ACC112 (cell line): ENCODE measurements around the gene MON2.

Source experiments
- H2AFZ ChIP-seq: fragments of 200-600 bp; sonication (generic); one replicate; pipeline ENCODE4 v1.6.0; 2017; ENCODE audit warnings: antibody characterized with exemption, low read length; ENCODE audit not compliant: unreplicated experiment
- H3K27ac ChIP-seq: fragments of 200-600 bp; sonication (generic); 2 replicates; pipeline ENCODE4 v1.5.1; 2014; ENCODE audit warnings: low read depth, mild to moderate bottlenecking, antibody characterized with exemption, low read length, moderate library complexity
- H3K27me3 ChIP-seq: fragments of 200-600 bp; sonication (generic); 2 replicates; pipeline ENCODE4 v1.6.1; 2014; ENCODE audit warnings: mild to moderate bottlenecking, antibody characterized with exemption, low read length, moderate library complexity, mixed read lengths; ENCODE audit not compliant: insufficient read depth
- H3K36me3 ChIP-seq: fragments of 200-600 bp; sonication (generic); 2 replicates; pipeline ENCODE4 v1.6.1; 2016; ENCODE audit warnings: mild to moderate bottlenecking, antibody characterized with exemption, low read length, moderate library complexity, mixed read lengths; ENCODE audit not compliant: insufficient read depth
- H3K4me1 ChIP-seq: fragments of 200-600 bp; sonication (generic); one replicate; pipeline ENCODE4 v1.6.1; 2016; ENCODE audit warnings: low read length, mixed read lengths; ENCODE audit not compliant: insufficient read depth, unreplicated experiment, control insufficient read depth
- H3K4me3 ChIP-seq: fragments of 200-600 bp; sonication (generic); 2 replicates; pipeline ENCODE4 v1.5.1; 2014; ENCODE audit warnings: mild to moderate bottlenecking, low read depth, low read length
- H3K79me2 ChIP-seq: fragments of 200-600 bp; sonication (generic); one replicate; pipeline ENCODE4 v1.6.0; 2016; ENCODE audit warnings: low read length; ENCODE audit not compliant: control insufficient read depth, unreplicated experiment, insufficient read depth

MON2 gene

GRCh38 chr12:62605981-62606380 is 139.4 kb downstream of the MON2 start:
- Histone ChIP-seq H3K4me1 (peaks cover 38% of the 10 kb centered on the region), H3K4me3 (peak overlapping the region; percentile 87), H2AFZ (no peak overlapping the region), H3K27me3 (no peaks in the 10 kb centered on the region), H3K27ac (peak overlapping the region; percentile 97), H3K36me3 (peaks cover 13% of the 10 kb centered on the region; the same call in 1 of the 2 replicates), H3K79me2 (peaks cover 78% of the 10 kb centered on the region)

GRCh38 chr12:62606654-62607053 is 140.0 kb downstream of the MON2 start:
- Histone ChIP-seq H3K27ac (peak overlapping the region; percentile 97), H3K27me3 (no peaks in the 10 kb centered on the region), H2AFZ (no peak overlapping the region), H3K36me3 (peaks cover 13% of the 10 kb centered on the region; the same call in 1 of the 2 replicates), H3K79me2 (peaks cover 71% of the 10 kb centered on the region), H3K4me1 (peaks cover 31% of the 10 kb centered on the region), H3K4me3 (peak overlapping the region; percentile 87; the same call in 1 of the 2 replicates)

GRCh38 chr12:62613081-62613480 is 146.5 kb downstream of the MON2 start:
- Histone ChIP-seq H3K4me1 (peaks cover 7% of the 10 kb centered on the region), H3K27ac (no peak overlapping the region), H3K27me3 (no peaks in the 10 kb centered on the region), H2AFZ (no peak overlapping the region), H3K79me2 (peaks cover 13% of the 10 kb centered on the region), H3K4me3 (no peak overlapping the region), H3K36me3 (peaks cover 3% of the 10 kb centered on the region; the same call in 1 of the 2 replicates)

GRCh38 chr12:62618319-62618718 is 151.7 kb downstream of the MON2 start:
- Histone ChIP-seq H3K27me3 (no peaks in the 10 kb centered on the region), H3K4me3 (no peak overlapping the region), H3K79me2 (no peaks in the 10 kb centered on the region), H3K4me1 (no peaks in the 10 kb centered on the region), H3K27ac (no peak overlapping the region), H3K36me3 (no peaks in the 10 kb centered on the region), H2AFZ (no peak overlapping the region)

- Histone ChIP-seq H3K36me3 (no peaks in the 10 kb centered on the region), H3K27ac (no peak overlapping the region), H3K79me2 (no peaks in the 10 kb centered on the region), H3K27me3 (no peaks in the 10 kb centered on the region), H2AFZ (no peak overlapping the region), H3K4me3 (no peak overlapping the region), H3K4me1 (no peaks in the 10 kb centered on the region)
These were observed 152.3 kb downstream of the MON2 start for GRCh38 chr12:62618930-62619329.

- no peak overlapping the region for H3K4me3 ChIP-seq
- H3K36me3 ChIP-seq = no peaks in the 10 kb centered on the region
- no peak overlapping the region for H3K27ac ChIP-seq
- H3K27me3 ChIP-seq = no peaks in the 10 kb centered on the region
- H3K4me1 ChIP-seq = no peaks in the 10 kb centered on the region
- H2AFZ ChIP-seq = no peak overlapping the region
- no peaks in the 10 kb centered on the region for H3K79me2 ChIP-seq
These were observed 154.5 kb downstream of the MON2 start for GRCh38 chr12:62621101-62621638.

GRCh38 chr12:62622177-62622576 is 155.6 kb downstream of the MON2 start:
- H3K4me3 ChIP-seq = no peak overlapping the region
- no peaks in the 10 kb centered on the region for H3K27me3 ChIP-seq
- H3K4me1 ChIP-seq = no peaks in the 10 kb centered on the region
- no peak overlapping the region for H2AFZ ChIP-seq
- no peaks in the 10 kb centered on the region for H3K36me3 ChIP-seq
- no peak overlapping the region for H3K27ac ChIP-seq
- no peaks in the 10 kb centered on the region for H3K79me2 ChIP-seq

GRCh38 chr12:62625228-62625627 is 158.6 kb downstream of the MON2 start:
- no peaks in the 10 kb centered on the region for H3K4me1 ChIP-seq
- no peaks in the 10 kb centered on the region for H3K27me3 ChIP-seq
- H3K36me3 ChIP-seq = no peaks in the 10 kb centered on the region
- H3K4me3 ChIP-seq = no peak overlapping the region
- no peak overlapping the region for H2AFZ ChIP-seq
- H3K27ac ChIP-seq = peak overlapping the region; percentile 28; the same call in 1 of the 2 replicates
- no peaks in the 10 kb centered on the region for H3K79me2 ChIP-seq

GRCh38 chr12:62627181-62627580 is 160.6 kb downstream of the MON2 start:
- Histone ChIP-seq H3K4me3 (no peak overlapping the region), H3K27ac (no peak overlapping the region), H2AFZ (no peak overlapping the region), H3K4me1 (peaks cover 10% of the 10 kb centered on the region), H3K79me2 (no peaks in the 10 kb centered on the region), H3K36me3 (no peaks in the 10 kb centered on the region), H3K27me3 (no peaks in the 10 kb centered on the region)

GRCh38 chr12:62629413-62629812 is 162.8 kb downstream of the MON2 start:
- Histone ChIP-seq H3K27me3 (no peaks in the 10 kb centered on the region), H2AFZ (no peak overlapping the region), H3K36me3 (no peaks in the 10 kb centered on the region), H3K4me3 (no peak overlapping the region), H3K4me1 (peaks cover 18% of the 10 kb centered on the region), H3K27ac (no peak overlapping the region), H3K79me2 (no peaks in the 10 kb centered on the region)

- H3K27me3 ChIP-seq = no peaks in the 10 kb centered on the region
- peaks cover 18% of the 10 kb centered on the region for H3K4me1 ChIP-seq
- no peaks in the 10 kb centered on the region for H3K79me2 ChIP-seq
- no peak overlapping the region for H2AFZ ChIP-seq
- no peak overlapping the region for H3K4me3 ChIP-seq
- H3K27ac ChIP-seq = no peak overlapping the region
- H3K36me3 ChIP-seq = no peaks in the 10 kb centered on the region
These were observed 163.5 kb downstream of the MON2 start for GRCh38 chr12:62629971-62630739.
